Renal pelvis (tissue), 3 donors: Measurements from ENCODE around the gene CCIN. TPM values are rescaled to one million over a fixed set of nuclear protein-coding genes. Genes with fewer than 3 reads are reported as not detected.

Source experiments
- polyA plus RNA-seq, 3 donors: library from polyadenylated mRNA; unstranded; fragments of 120-200 nt; gene quantifications; one replicate each; pipeline ENCODE4 v1.2.1, GENCODE V29; 2013; ENCODE audit not compliant: insufficient read length in 3 of 3

Gene CCIN
- polyA plus RNA-seq, 3 donors: 0.27 to 0.54 (median 0.29) TPM

Other genes with a start within 250 kb of the CCIN start
- not detected for gene OR2S2, start 211.2 kb upstream of the CCIN start, polyA plus RNA-seq
- gene RECK, start 132.5 kb upstream of the CCIN start, polyA plus RNA-seq: 10 to 100 TPM; 25.4 to 28.1 (median 26.5) TPM
- gene GLIPR2, start 32.7 kb upstream of the CCIN start, polyA plus RNA-seq: 10 to 100 TPM; 36.7 to 42.6 (median 41.9) TPM
- gene CLTA, start 21.5 kb downstream of the CCIN start, polyA plus RNA-seq: 100 to 1,000 TPM; 260 to 301 (median 281) TPM
- gene GNE, start 89.1 kb downstream of the CCIN start, polyA plus RNA-seq: 10 to 100 TPM; 15.8 to 21.5 (median 18.3) TPM
- 10 to 100 TPM; 42.9 to 52.7 (median 44.3) TPM for gene RNF38, start 230.9 kb downstream of the CCIN start, polyA plus RNA-seq